HG03439 (cell line): ENCODE data around the gene KRT34.

Source experiments
- ATAC-seq: cut with Tn5 transposase; IDR thresholded peaks from one replicate; pipeline ENCODE4 v1.9.1; 2021; ENCODE audit warnings: mild to moderate bottlenecking, moderate library complexity; ENCODE audit not compliant: unreplicated experiment

KRT34 gene

GRCh38 chr17:41333836-41334235 is 48.3 kb downstream of the KRT34 start:
- no peak for ATAC-seq

- no peak for ATAC-seq
Measured at GRCh38 chr17:41333098-41333497, 49.0 kb downstream of the KRT34 start.

GRCh38 chr17:41332239-41332638 is 49.9 kb downstream of the KRT34 start:
- ATAC-seq, result no peak

GRCh38 chr17:41331606-41332005 is 50.5 kb downstream of the KRT34 start:
- ATAC-seq, result no peak

GRCh38 chr17:41329279-41329948 is 52.7 kb downstream of the KRT34 start:
- no peak for ATAC-seq

GRCh38 chr17:41328207-41328606 is 53.9 kb downstream of the KRT34 start:
- no peak for ATAC-seq
